Neural crest cell (in vitro differentiated cells): ENCODE measurements around the gene NLRP4. TPM values are rescaled to one million over a fixed set of nuclear protein-coding genes. Genes with fewer than 3 reads are reported as not detected.

Experiments used
- DNase-seq: peaks from one replicate; pipeline ENCODE4 v3.0.0; 2021; ENCODE audit warnings: low read depth, mixed read lengths, low spot score
- H3K27ac Mint-ChIP-seq: one replicate; pipeline ENCODE4 v1.8.0; 2021; ENCODE audit warnings: mild to moderate bottlenecking, mixed read lengths; ENCODE audit not compliant: unreplicated experiment
- H3K27me3 Mint-ChIP-seq: 2 replicates; pipeline ENCODE4 v1.8.0; 2021; ENCODE audit warnings: low read depth, mild to moderate bottlenecking, mixed read lengths
- H3K36me3 Mint-ChIP-seq: 2 replicates; pipeline ENCODE4 v1.8.0; 2021; ENCODE audit warnings: low read depth, mild to moderate bottlenecking, mixed read lengths
- H3K4me1 Mint-ChIP-seq: 2 replicates; pipeline ENCODE4 v1.8.0; 2021; ENCODE audit warnings: mixed read lengths
- H3K4me3 Mint-ChIP-seq: one replicate; pipeline ENCODE4 v1.8.0; 2021; ENCODE audit warnings: mild to moderate bottlenecking, mixed read lengths
- H3K9me3 Mint-ChIP-seq: 2 replicates; pipeline ENCODE4 v1.8.0; 2021; ENCODE audit warnings: mixed read lengths
- CTCF ChIP-seq: fragments of 200-600 bp; sonication (generic); conservative IDR thresholded peaks from 2 replicates; pipeline ENCODE4 v1.5.0; 2021; ENCODE audit warnings: antibody characterized with exemption, mild to moderate bottlenecking
- total RNA-seq: library from RNA; stranded (reverse); gene quantifications from 2 replicates; pipeline ENCODE4 v1.2.1, GENCODE V29; 2021

The NLRP4 gene
- total RNA-seq, 1 donor from 2014 or later, result not detected

GRCh38 chr19:55857974-55858373 lies 21.6 kb downstream of the NLRP4 start:
- Mint-ChIP-seq H3K36me3 (peaks cover 9% of the 10 kb centered on the region), H3K9me3 (peaks cover 11% of the 10 kb centered on the region), H3K4me3 (no peak overlapping the region), H3K27ac (no peak overlapping the region), H3K27me3 (no peaks in the 10 kb centered on the region), H3K4me1 (no peaks in the 10 kb centered on the region)
- no peak for TF ChIP-seq CTCF
- DNase-seq, result no peak

- DNase-seq, result no peak
- no peak for TF ChIP-seq CTCF
- no peak overlapping the region for H3K4me3 Mint-ChIP-seq
- H3K4me1 Mint-ChIP-seq, result no peaks in the 10 kb centered on the region
- no peaks in the 10 kb centered on the region for H3K27me3 Mint-ChIP-seq
- peaks cover 9% of the 10 kb centered on the region for H3K36me3 Mint-ChIP-seq
- peaks cover 14% of the 10 kb centered on the region for H3K9me3 Mint-ChIP-seq
- no peak overlapping the region for H3K27ac Mint-ChIP-seq
These were observed 22.1 kb downstream of the NLRP4 start for GRCh38 chr19:55858401-55858800.

GRCh38 chr19:55858969-55859368 lies 22.6 kb downstream of the NLRP4 start:
- Mint-ChIP-seq H3K27ac (no peak overlapping the region), H3K36me3 (peaks cover 6% of the 10 kb centered on the region), H3K4me3 (no peak overlapping the region), H3K9me3 (peaks cover 11% of the 10 kb centered on the region), H3K4me1 (no peaks in the 10 kb centered on the region), H3K27me3 (no peaks in the 10 kb centered on the region)
- TF ChIP-seq CTCF, result no peak
- DNase-seq, result no peak

- no peak overlapping the region for H3K27ac Mint-ChIP-seq
- no peak overlapping the region for H3K4me3 Mint-ChIP-seq
- H3K9me3 Mint-ChIP-seq, result peaks cover 26% of the 10 kb centered on the region
- peaks cover 9% of the 10 kb centered on the region for H3K36me3 Mint-ChIP-seq
- no peak for DNase-seq
- H3K27me3 Mint-ChIP-seq, result no peaks in the 10 kb centered on the region
- H3K4me1 Mint-ChIP-seq, result no peaks in the 10 kb centered on the region
- no peak for TF ChIP-seq CTCF
These were observed 30.2 kb downstream of the NLRP4 start for GRCh38 chr19:55866521-55866920.

- Mint-ChIP-seq H3K4me1 (no peaks in the 10 kb centered on the region), H3K4me3 (no peak overlapping the region), H3K36me3 (peaks cover 9% of the 10 kb centered on the region), H3K9me3 (peaks cover 26% of the 10 kb centered on the region), H3K27ac (no peak overlapping the region), H3K27me3 (no peaks in the 10 kb centered on the region)
- DNase-seq, result no peak
- TF ChIP-seq CTCF, result no peak
These were observed 30.8 kb downstream of the NLRP4 start for GRCh38 chr19:55867101-55867500.

- TF ChIP-seq CTCF, result no peak
- Mint-ChIP-seq H3K27me3 (no peaks in the 10 kb centered on the region), H3K4me1 (no peaks in the 10 kb centered on the region), H3K27ac (no peak overlapping the region), H3K36me3 (peaks cover 9% of the 10 kb centered on the region), H3K4me3 (no peak overlapping the region), H3K9me3 (peaks cover 29% of the 10 kb centered on the region)
- DNase-seq, result no peak
These were observed 34.4 kb downstream of the NLRP4 start for GRCh38 chr19:55870736-55871135.
